Measurements from ENCODE around the gene PPFIA2. TPM values are rescaled to one million over a fixed set of nuclear protein-coding genes. Genes with fewer than 3 reads are reported as not detected.

Gene PPFIA2
- total RNA-seq, 1 experiment from 2014 or later = not detected

GRCh38 chr12:81378601-81379285 is 380.4 kb downstream of the PPFIA2 start:
- H3F3A ChIP-seq (ENCODE audit: insufficient read depth, low read depth) = no peaks in the 10 kb centered on the region
- DNase-seq = no peak
- ChIA-PET CTCF (no interaction called here), POLR2A (ENCODE audit: unreplicated experiment) (no interaction called here)
- intact Hi-C loops (cut with micrococcal nuclease; ENCODE audit: unreplicated experiment) = no loop called here
- H4K20me1 ChIP-seq (ENCODE audit: insufficient read depth) = no peaks in the 10 kb centered on the region
- H3K79me2 ChIP-seq (ENCODE audit: low read depth) = no peaks in the 10 kb centered on the region
- TF ChIP-seq CTCF (conservative IDR thresholded peaks at IDR 0.05) (no peak), EZH2 (IDR thresholded peaks at IDR 0.05; ENCODE audit: low read depth) (no peak)
- peaks cover 8% of the 10 kb centered on the region; the same call in 1 of the 2 replicates for H3K4me1 ChIP-seq (replicated peaks; ENCODE audit: insufficient read depth)
- H3K9me2 ChIP-seq (ENCODE audit: insufficient read depth) = no peaks in the 10 kb centered on the region; the same call in 1 of the 2 replicates
- BruUV-seq (replicated peaks) = no TSS peak
- no peaks in the 10 kb centered on the region for H3K36me3 ChIP-seq (ENCODE audit: low read depth)
- H3K4me3 ChIP-seq = no peak overlapping the region
- no peak overlapping the region for H2AFZ ChIP-seq
- no peaks in the 10 kb centered on the region for H3K9me3 ChIP-seq (ENCODE audit: insufficient read depth, low read depth)
- H3K27me3 ChIP-seq (ENCODE audit: insufficient read depth, low read depth) = no peaks in the 10 kb centered on the region
- H3K4me2 ChIP-seq = no peak overlapping the region
- no peak overlapping the region for H3K27ac ChIP-seq

GRCh38 chr12:81377771-81378170 is 381.4 kb downstream of the PPFIA2 start:
- Histone ChIP-seq H3K79me2 (ENCODE audit: low read depth) (no peaks in the 10 kb centered on the region), H3K9me2 (ENCODE audit: insufficient read depth) (no peaks in the 10 kb centered on the region; the same call in 1 of the 2 replicates), H2AFZ (no peak overlapping the region), H3K4me2 (no peak overlapping the region), H3K4me3 (no peak overlapping the region), H3K36me3 (ENCODE audit: low read depth) (no peaks in the 10 kb centered on the region), H4K20me1 (ENCODE audit: insufficient read depth) (no peaks in the 10 kb centered on the region), H3F3A (ENCODE audit: insufficient read depth, low read depth) (no peaks in the 10 kb centered on the region), H3K27ac (no peak overlapping the region), H3K9me3 (ENCODE audit: insufficient read depth, low read depth) (no peaks in the 10 kb centered on the region), H3K4me1 (replicated peaks; ENCODE audit: insufficient read depth) (peaks cover 8% of the 10 kb centered on the region; the same call in 1 of the 2 replicates), H3K27me3 (ENCODE audit: insufficient read depth, low read depth) (no peaks in the 10 kb centered on the region)
- TF ChIP-seq EZH2 (IDR thresholded peaks at IDR 0.05; ENCODE audit: low read depth) (no peak), CTCF (conservative IDR thresholded peaks at IDR 0.05) (no peak)
- BruUV-seq (replicated peaks) = no TSS peak
- no peak for DNase-seq
- CTCF ChIA-PET = no interaction called here
- POLR2A ChIA-PET (ENCODE audit: unreplicated experiment) = no interaction called here
- intact Hi-C loops (cut with micrococcal nuclease; ENCODE audit: unreplicated experiment) = no loop called here

GRCh38 chr12:81375969-81376368 is 383.2 kb downstream of the PPFIA2 start:
- Histone ChIP-seq H3K4me2 (no peak overlapping the region), H3K4me3 (no peak overlapping the region), H3K9me2 (ENCODE audit: insufficient read depth) (no peaks in the 10 kb centered on the region; the same call in 1 of the 2 replicates), H3F3A (ENCODE audit: insufficient read depth, low read depth) (no peaks in the 10 kb centered on the region), H3K27me3 (ENCODE audit: insufficient read depth, low read depth) (no peaks in the 10 kb centered on the region), H3K79me2 (ENCODE audit: low read depth) (no peaks in the 10 kb centered on the region), H3K27ac (no peak overlapping the region), H3K4me1 (replicated peaks; ENCODE audit: insufficient read depth) (no peaks in the 10 kb centered on the region), H3K9me3 (ENCODE audit: insufficient read depth, low read depth) (no peaks in the 10 kb centered on the region), H3K36me3 (ENCODE audit: low read depth) (no peaks in the 10 kb centered on the region), H4K20me1 (ENCODE audit: insufficient read depth) (no peaks in the 10 kb centered on the region), H2AFZ (no peak overlapping the region)
- CTCF ChIA-PET = no interaction called here
- POLR2A ChIA-PET (ENCODE audit: unreplicated experiment) = no interaction called here
- TF ChIP-seq CTCF (conservative IDR thresholded peaks at IDR 0.05) = no peak
- no peak for TF ChIP-seq EZH2 (IDR thresholded peaks at IDR 0.05; ENCODE audit: low read depth)
- intact Hi-C loops (cut with micrococcal nuclease; ENCODE audit: unreplicated experiment) = no loop called here
- no TSS peak for BruUV-seq (replicated peaks)
- DNase-seq = no peak

Measured in PC-9 (cell line).